Erythroblast (primary cell): Measurements from ENCODE around the gene C3orf38.

ENCODE experiments used
- GATA1 ChIP-seq: IDR thresholded peaks from 2 replicates; pipeline ENCODE4 v1.6.1; 2011; ENCODE audit warnings: low read depth, mild to moderate bottlenecking, control low read depth, low read length, moderate library complexity
- POLR2A ChIP-seq: IDR thresholded peaks from 2 replicates; pipeline ENCODE4 v1.6.1; 2011; ENCODE audit warnings: mild to moderate bottlenecking, low read length

DNA sequence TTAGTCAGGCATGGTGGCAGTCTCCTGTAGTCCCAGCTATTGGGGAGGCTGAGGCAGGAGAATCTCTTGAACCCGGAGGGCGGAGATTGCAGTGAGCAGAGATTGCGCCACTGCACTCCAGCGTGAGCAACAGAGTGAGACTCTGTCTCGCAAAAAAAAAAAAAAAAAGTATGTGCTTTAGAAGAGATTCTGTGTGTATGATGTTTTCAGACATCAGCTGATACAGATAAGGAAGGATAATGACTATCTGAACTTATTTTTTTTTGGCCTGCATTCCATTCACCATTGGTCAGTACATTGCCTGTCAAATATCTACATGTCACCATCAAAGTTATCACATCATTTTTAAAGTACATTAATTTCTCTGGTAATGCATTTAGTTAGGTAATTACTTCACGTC lies 17.4 kb downstream of the C3orf38 start:
- no peak for TF ChIP-seq POLR2A
- no peak for TF ChIP-seq GATA1
